Psoas muscle (tissue), 8 donors: Measurements from ENCODE around the gene COL23A1. TPM values are rescaled to one million over a fixed set of nuclear protein-coding genes. Genes with fewer than 3 reads are reported as not detected.

ENCODE experiments used
- ATAC-seq, 4 donors: fragments of 200-7000 bp; cut with Tn5 transposase; one replicate each; pipeline ENCODE4 v1.9.1; 2020; ENCODE audit warnings: moderate library complexity in 3 of 4, mild to moderate bottlenecking in 2 of 4
- DNase-seq, 2 donors: peaks; one replicate each; pipeline ENCODE4 v3.0.0-alpha.2; 2020
- H3K27ac ChIP-seq: fragments of 200-600 bp; one replicate; pipeline ENCODE4 v1.8.0; 2022
- H3K27me3 ChIP-seq, 3 donors: fragments of 200-600 bp in 1 of 3; one replicate each; pipeline versions ENCODE4 v1.6.1 to v1.8.0; 2013 to 2022; ENCODE audit warnings: low read length in 2 of 3, mild to moderate bottlenecking in 2 of 3, moderate library complexity in 1 of 3; ENCODE audit not compliant: insufficient read depth in 3 of 3
- H3K36me3 ChIP-seq, 2 donors: fragments of 200-600 bp in 1 of 2; one replicate each; pipeline versions ENCODE4 v1.6.1 to v1.8.0; 2013 to 2022; ENCODE audit warnings: low read depth in 1 of 2, mild to moderate bottlenecking in 1 of 2, moderate library complexity in 1 of 2; ENCODE audit not compliant: insufficient read depth in 1 of 2
- H3K4me1 ChIP-seq: fragments of 200-600 bp; one replicate; pipeline ENCODE4 v1.8.0; 2022
- H3K4me3 ChIP-seq: fragments of 200-600 bp; one replicate; pipeline ENCODE4 v1.8.0; 2022; ENCODE audit warnings: mild to moderate bottlenecking
- H3K9me3 ChIP-seq: fragments of 200-600 bp; one replicate; pipeline ENCODE4 v1.8.0; 2022
- WGBS, 3 donors: extraction: QIAGEN DNeasy Blood & Tissue Kit; methylation state at CpG; one replicate each; pipeline versions ENCODE4 v1.1.6 to v1.1.7; 2013; 5-methylcytosine and 5-hydroxymethylcytosine counted together
- intact Hi-C, 2 donors: fragments of 100-400 bp; cut with DNase I; formaldehyde crosslinking; loops; one replicate each; pipeline versions ENCODE4 v1.11.0 to v1.14.2; 2022
- polyA plus RNA-seq, 3 donors: library from polyadenylated mRNA; stranded (reverse); fragments of 200-250 nt; gene quantifications; one replicate each; pipeline ENCODE4 v1.2.3, GENCODE V29; 2013
- total RNA-seq, 4 donors: library from RNA; stranded (reverse); fragmentation: NEBNext Ultra II Directional in 2 of 4; extraction: Animal tissue kit (Norgen Biotek cat#: 25700) in 2 of 4; gene quantifications; one replicate each; pipeline versions ENCODE4 v1.2.1 to v1.2.4, GENCODE V29; 2021 to 2023
- TF ChIP-seq, protein P1 (sequence below): fragments of 200-600 bp; IDR thresholded peaks from one replicate; pipeline ENCODE4 v1.8.0; 2022; ENCODE audit warnings: antibody characterized with exemption
- donor health status: healthy with polysubstance abuse.
- donor health status: DM: no; HTN: no; CAD: no; lungs with moderate emphysema.
- donor health status: Bipolar disorder and iron deficiency.
- donor health status: healthy.
- donor health status: DM: yes; HTN: yes; CAD: no.
- donor health status: DM: no; HTN: no; CAD: no.
- donor health status: DM: no; HTN: no; CAD: no.
- donor health status: DM: yes; HTN: yes; CAD: no.

COL23A1 gene
- total and polyA plus RNA-seq, 7 donors: 0.66 to 3.0 (median 1.2) TPM

DNA sequence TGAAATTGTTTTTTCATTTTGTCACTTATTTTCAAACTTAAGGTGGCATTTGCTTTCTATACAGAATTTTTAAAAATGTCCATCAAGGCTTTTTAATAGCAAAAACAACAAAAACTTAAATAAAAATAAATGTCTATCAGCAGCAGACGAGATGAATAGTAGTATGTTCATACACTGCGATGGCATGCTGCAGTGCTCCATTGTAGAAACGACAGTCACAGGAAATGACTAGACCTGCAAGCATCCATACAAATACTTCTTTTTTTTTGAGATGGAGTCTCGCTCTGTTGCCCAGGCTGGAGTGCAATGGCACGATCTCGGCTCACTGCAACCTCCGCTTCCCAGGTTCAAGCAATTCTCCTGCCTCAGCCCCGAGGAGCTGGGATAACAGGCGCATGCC, 41.4 kb downstream of the COL23A1 start:
- Histone ChIP-seq H3K4me3 (no peak overlapping the region), H3K4me1 (peaks cover 5% of the 10 kb centered on the region), H3K27me3 (no peaks in the 10 kb centered on the region), H3K36me3 (no peaks in the 10 kb centered on the region), H3K9me3 (no peaks in the 10 kb centered on the region), H3K27ac (no peak overlapping the region)
- TF ChIP-seq, protein P1, sequence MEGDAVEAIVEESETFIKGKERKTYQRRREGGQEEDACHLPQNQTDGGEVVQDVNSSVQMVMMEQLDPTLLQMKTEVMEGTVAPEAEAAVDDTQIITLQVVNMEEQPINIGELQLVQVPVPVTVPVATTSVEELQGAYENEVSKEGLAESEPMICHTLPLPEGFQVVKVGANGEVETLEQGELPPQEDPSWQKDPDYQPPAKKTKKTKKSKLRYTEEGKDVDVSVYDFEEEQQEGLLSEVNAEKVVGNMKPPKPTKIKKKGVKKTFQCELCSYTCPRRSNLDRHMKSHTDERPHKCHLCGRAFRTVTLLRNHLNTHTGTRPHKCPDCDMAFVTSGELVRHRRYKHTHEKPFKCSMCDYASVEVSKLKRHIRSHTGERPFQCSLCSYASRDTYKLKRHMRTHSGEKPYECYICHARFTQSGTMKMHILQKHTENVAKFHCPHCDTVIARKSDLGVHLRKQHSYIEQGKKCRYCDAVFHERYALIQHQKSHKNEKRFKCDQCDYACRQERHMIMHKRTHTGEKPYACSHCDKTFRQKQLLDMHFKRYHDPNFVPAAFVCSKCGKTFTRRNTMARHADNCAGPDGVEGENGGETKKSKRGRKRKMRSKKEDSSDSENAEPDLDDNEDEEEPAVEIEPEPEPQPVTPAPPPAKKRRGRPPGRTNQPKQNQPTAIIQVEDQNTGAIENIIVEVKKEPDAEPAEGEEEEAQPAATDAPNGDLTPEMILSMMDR: no peak
- intact Hi-C loops: loop anchor here in 1 of 2 donors (5.0 kb wide), 1 partner anchor 86 kb away; no protein-coding TSS in a partner anchor
- no peak for ATAC-seq
- DNase-seq: no peak
- 76 to 80% (median 76%) methylated on average over 9 of the region's 9 CpGs for WGBS, 3 donors

DNA sequence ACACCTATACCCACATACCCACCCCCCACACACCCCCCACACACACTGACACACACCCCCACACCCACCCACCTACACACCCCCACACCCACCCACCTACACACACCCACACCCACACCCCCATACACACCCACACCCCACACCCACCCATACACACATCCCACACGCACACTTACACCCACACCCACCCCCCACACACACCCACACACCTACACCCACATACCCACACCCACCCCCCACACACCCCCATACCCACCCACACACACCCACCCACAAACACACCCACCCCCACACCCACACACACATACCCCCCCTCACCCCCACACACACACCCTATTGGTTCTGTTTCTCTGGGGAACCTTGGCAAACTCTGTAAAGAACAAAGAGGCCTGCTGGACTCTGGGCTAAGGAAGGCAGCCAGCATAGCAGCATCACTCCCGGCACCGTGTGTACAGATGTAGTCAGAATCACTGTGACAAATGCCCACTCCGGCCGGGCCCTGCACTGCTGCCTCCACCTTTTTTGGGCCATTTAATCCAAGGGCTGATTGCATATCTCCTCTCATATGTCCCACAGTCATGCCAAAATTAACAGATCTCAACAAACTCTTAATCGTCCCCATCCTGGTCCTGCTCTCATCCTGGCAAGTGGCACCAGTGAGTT, 42.3 kb downstream of the COL23A1 start:
- Histone ChIP-seq H3K4me3 (no peak overlapping the region), H3K27ac (no peak overlapping the region), H3K36me3 (no peaks in the 10 kb centered on the region), H3K4me1 (peaks cover 5% of the 10 kb centered on the region), H3K9me3 (no peaks in the 10 kb centered on the region), H3K27me3 (no peaks in the 10 kb centered on the region)
- peak in 1 of 2 donors; percentile 20 for DNase-seq
- peak in 2 of 4 donors; percentile 31 to 43 for ATAC-seq
- intact Hi-C loops: loop anchor here in 1 of 2 donors (5.0 kb wide), 1 partner anchor 86 kb away; no protein-coding TSS in a partner anchor
- TF ChIP-seq, protein P1: no peak
- WGBS, 3 donors: 37 to 58% (median 50%) methylated on average over 6 of the region's 6 CpGs

DNA sequence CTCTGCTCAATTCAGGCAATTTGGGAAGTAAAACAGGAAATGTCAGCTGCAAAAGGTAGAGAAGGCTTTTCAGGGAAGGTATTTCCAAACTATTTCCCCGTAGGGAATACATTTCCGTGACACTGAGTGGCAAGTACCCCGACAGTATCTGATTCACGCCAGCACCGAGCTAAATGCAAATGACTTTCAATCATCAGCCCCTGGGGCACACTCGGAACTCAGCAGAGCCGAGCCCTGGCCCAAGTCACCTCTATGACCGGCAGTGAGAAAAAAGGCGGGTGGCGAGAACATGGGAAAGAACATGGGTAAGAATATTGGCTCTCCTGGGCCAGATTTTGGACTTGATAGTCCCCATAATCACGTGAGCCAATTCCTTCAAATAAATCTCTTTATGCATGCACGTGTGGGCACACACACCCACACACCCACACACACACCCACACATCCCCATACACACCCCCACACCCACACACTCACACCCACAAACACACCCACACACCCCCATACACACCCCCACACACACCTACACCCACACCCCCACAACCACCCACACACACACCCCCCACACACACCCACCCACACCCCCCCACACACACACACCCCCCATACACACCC, 43.0 kb downstream of the COL23A1 start:
- intact Hi-C loops: loop anchor here in 1 of 2 donors (5.0 kb wide), 1 partner anchor 85 kb away; no protein-coding TSS in a partner anchor
- 75 to 81% (median 77%) methylated on average over 12 of the region's 12 CpGs for WGBS, 3 donors
- ATAC-seq: no peak

DNA sequence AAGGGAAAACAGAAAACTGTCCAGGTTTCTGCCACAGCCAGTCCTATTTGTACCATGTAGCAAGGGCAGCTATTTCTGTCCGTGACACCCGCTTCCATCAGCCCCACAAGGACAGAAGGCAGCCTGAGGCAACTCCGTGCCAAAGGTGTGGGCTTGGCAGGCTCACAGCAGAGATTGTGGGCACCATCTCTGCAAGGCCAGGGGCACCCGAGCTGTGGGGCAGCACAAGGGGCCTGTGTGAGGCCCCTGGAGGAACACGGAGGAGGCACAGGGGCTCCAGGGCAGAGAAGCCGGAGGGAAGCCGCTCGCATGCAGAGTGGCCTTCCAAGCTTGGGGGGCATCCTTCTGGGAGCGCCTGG, 43.5 kb downstream of the COL23A1 start:
- peak; percentile 42 to 84 (median 80) for ATAC-seq
- Histone ChIP-seq H3K4me1 (peaks cover 5% of the 10 kb centered on the region), H3K9me3 (no peaks in the 10 kb centered on the region), H3K36me3 (no peaks in the 10 kb centered on the region), H3K27ac (no peak overlapping the region), H3K4me3 (no peak overlapping the region), H3K27me3 (no peaks in the 10 kb centered on the region)
- intact Hi-C loops: loop anchor here in 1 of 2 donors (5.0 kb wide), 1 partner anchor 84 kb away; no protein-coding TSS in a partner anchor
- DNase-seq: peak in 1 of 2 donors; percentile 46
- TF ChIP-seq, protein P1: no peak
- WGBS, 3 donors: 78 to 88% (median 84%) methylated on average over 8 to 9 of the region's 9 CpGs

More for the DNA sequence above, 43.0 kb downstream of the COL23A1 start:
- TF ChIP-seq, protein P1: no peak
- DNase-seq: peak in 1 of 2 donors; percentile 40
- no peak overlapping the region for H3K4me3 ChIP-seq
- H3K27me3 ChIP-seq: no peaks in the 10 kb centered on the region
- H3K27ac ChIP-seq: no peak overlapping the region
- no peaks in the 10 kb centered on the region for H3K36me3 ChIP-seq
- no peaks in the 10 kb centered on the region for H3K9me3 ChIP-seq
- H3K4me1 ChIP-seq: peaks cover 5% of the 10 kb centered on the region
